NCI-H1105 (cell line): ENCODE data around the gene PAK1.

Experiments
- DNase-seq: peaks from one replicate; lab custom pipeline; 2025; lab: John Stamatoyannopoulos, UW

The PAK1 gene

GRCh38 chr11:77435972-77436371 is 37.9 kb downstream of the PAK1 start:
- DNase-seq = no peak

DNA sequence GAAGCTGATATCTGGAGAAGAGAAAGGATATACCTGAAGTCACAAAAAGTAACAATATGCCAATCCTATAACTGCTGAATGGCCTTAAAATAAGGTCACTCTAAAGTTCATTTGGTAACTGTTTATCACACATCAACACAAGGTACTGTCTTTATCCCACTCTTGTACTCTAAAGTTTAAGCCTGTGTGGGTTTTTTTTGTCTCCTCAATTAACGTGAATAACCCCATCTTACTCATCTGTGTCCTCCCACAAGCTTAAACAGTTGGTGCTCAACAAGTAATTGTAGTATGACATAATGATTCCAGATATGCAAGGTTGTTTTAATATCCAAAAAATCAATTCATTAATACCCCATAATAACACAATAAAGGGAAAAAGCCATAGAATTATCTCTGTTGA is 42.1 kb downstream of the PAK1 start:
- DNase-seq = no peak

GRCh38 chr11:77428598-77428997 is 45.3 kb downstream of the PAK1 start:
- no peak for DNase-seq

- DNase-seq = no peak
Measured at GRCh38 chr11:77425346-77425745, 48.5 kb downstream of the PAK1 start.

DNA sequence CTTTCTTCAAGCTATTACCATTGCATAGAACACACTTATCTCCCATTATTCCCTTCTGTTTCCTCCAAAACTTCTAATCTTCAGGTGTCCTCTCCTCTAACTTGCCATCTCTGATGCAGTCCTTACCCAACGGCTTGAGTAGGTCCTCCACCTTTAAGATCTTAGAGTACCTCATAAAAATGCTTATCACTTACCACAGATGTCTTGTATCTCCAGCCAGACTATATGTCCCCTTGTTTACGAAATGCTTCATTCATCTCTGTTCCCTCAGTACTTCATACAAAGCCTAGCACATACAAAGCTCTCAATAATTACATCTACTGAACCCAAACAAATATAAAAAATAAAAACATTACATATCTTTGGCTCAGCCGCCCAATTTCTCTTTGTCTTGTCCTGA is 49.2 kb downstream of the PAK1 start:
- DNase-seq = no peak

DNA sequence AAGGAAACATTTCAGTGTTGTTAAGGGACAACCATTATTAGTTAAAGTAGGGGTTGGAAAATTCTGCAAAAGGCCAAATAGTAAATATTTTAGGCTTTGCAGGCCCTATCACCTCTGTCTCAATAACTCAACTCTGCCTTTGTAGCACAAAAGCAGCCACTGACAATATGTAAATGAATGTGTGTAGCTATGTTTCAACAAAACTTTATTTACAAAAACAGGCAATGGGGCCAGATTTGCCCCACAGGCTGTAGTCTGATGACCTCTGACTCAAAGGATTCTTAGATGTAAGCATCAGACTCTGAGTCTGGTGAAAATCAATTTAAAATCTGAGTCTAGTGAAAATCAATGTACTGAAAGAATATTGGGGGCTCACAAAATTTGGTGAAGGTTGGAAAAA is 50.3 kb downstream of the PAK1 start:
- DNase-seq = no peak

DNA sequence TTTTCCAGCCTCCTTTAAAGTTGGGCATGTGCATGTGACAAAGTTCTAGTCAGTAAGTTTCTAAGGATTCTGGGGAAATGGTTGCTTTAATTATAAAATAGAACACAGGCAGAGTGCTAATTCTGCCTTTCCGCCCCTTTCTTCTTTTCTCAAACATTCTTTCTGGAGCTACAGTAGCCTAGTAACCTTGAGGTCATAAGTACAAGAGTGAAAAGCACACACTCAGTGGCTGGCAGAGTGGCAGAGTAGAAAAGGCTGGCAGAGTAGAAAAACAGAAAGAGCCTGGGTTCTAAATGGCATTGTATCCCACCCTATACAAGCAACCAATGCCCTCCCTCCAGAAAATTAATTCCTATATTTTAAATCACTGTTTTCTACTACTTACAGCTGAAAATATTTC is 51.2 kb downstream of the PAK1 start:
- DNase-seq = no peak

DNA sequence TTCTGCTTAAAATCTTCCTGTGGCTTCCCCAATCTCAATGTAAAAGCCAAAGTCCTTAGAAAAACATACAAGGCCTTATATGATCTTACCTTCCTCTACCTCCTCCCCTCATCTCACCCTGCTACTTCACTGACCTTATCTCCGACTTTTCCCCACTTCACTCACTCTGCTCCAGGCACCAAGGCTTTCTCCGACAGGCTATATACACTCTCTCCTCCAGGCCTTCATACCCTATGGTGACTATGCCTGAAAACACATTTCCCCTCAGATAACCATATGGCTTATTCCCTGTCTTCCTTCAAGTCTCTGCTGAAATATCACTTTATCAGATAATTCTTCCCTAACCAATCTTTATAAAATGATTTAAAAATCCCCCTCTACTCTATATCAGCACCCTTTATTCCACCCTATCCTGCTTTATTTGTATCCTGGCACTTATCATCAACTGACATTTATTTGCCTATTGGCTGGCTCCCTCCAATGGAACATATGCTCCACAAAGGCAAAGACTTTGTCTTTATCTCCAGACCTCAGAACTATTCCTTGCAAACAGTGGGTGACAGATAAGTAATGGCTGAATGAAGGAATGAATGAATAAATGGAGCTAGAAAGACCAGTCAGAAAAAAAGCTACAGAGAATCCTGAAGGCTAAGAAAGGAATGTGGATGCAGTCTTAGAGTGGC is 52.7 kb downstream of the PAK1 start:
- no peak for DNase-seq

DNA sequence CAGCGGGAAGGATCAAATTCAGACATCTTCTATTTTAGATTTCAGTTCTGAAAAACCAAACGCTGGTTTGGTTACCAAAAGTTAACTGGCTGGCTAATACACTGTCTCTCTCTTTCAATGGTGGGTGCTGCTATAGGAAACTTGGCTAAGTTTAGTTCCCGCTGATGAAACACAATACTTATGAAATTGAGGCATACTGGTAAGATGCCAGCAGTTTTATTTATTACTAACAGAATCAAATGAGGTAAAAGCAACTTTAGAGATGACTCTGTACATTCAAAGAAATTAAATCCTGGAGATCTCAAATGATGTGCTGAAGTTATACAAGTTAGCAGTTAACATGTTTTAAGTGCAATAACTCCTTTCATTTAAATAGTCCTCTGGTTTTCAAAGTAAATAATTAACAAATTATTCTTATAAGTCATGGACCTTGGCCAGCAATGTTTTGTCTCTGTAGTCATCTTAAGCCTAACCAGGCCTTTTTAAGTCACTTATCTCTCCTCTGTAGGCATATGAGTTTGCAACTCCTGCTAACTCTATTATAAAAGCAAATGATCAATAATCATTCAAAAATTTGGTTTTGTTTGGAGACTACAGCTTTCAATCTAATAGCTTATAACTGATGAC is 54.8 kb downstream of the PAK1 start:
- no peak for DNase-seq

DNA sequence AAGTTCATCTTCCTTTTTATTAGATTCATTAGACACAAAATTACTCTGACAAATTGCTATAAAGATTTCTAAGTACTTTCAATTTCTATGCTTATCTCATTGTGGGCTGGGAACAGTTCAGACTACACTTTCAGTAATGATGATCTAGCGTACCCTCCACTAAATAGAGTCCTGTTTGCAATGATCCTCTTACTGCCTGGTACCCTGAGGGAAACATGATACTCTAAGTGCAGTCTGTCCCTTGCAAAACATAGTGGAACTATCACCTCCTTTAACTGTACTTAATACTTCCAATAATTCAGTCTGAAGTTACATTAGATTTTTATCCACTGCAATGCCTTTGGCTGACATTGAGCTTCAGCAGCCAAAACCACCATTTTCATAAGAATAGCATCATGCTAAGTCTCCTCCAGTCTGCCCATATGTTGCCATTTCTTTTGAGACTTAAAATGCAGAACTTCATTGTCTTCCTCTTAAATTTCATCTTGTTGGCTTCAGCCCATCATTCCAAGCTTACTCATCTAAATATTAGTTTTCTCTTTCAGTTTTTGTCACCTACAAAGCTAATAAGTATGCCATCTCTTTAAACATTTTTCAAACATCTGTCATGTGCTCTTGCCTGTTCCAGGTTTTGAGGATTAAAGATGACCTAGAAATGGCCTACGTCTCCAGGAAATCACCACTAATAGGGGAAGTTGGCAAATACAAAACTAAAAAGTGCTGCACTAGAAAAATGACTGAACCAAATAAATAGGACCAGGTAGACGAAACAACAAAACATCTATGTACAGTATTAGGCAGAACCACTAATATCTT is 55.5 kb downstream of the PAK1 start:
- no peak for DNase-seq

DNA sequence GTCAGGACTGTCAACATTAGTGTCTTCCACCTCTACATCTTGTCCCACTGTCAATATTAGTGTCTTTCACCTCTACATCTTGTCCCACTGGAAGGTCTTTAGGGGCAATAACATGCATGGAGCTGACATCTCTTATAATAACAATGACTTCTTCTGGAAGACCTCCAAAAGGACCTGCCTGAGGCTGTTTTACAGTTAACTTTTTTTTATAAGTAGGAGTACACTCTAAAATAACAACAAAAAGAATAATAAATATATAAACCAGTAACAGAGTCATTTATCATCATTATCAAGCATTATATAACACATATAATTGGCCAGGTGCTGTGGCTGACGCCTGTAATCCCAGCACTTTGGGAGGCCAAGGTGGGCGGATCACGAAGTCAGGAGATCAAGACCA is 57.5 kb downstream of the PAK1 start:
- no peak for DNase-seq

- no peak for DNase-seq
Measured at GRCh38 chr11:77413850-77414460, 59.9 kb downstream of the PAK1 start.

DNA sequence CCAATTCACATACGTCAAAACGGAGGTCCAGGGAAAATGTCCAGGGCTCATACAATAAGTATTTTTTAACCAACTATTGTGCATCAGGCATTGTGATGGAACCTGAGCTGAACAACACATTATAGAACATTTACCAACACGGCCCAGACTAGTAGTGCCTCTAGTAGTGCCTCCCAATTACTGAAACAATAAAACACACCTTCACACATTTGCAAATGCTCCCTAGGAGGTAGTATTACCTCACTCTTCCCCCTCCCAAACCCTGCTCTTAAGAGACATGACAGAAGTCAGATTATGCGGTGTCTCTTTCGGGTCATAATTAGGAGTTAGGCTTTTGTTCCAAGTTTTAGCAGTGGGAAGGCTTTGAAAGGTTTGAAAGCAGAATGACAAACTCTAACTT is 61.1 kb downstream of the PAK1 start:
- no peak for DNase-seq

- DNase-seq = no peak
Measured at GRCh38 chr11:77411717-77412441, 62.0 kb downstream of the PAK1 start.

- no peak for DNase-seq
Measured at GRCh38 chr11:77411137-77411707, 62.7 kb downstream of the PAK1 start.

- no peak for DNase-seq
Measured at GRCh38 chr11:77410076-77410827, 63.6 kb downstream of the PAK1 start.

- DNase-seq = no peak
Measured at GRCh38 chr11:77409046-77409445, 64.8 kb downstream of the PAK1 start.

DNA sequence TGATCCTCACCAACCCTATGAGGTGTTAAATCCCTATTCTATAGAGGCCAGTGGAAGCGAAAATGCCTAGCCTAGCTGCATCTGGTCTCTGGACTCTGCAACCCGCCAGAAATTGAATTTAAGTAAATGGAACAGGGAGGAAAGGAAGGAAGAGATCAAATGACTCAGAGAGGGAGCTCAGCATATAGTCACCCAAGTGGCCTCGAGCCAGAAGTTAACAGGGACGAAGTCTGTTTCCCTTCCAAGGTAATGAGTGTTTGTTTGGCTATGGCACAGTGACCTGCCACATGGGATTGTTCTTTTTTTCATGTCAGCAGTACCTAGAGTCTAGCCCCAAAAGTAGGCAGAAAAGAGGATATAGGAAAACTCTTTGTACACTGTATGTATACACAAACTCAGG is 66.3 kb downstream of the PAK1 start:
- DNase-seq = peak; percentile 70

- DNase-seq = peak; percentile 86
Measured at GRCh38 chr11:77406396-77406795, 67.5 kb downstream of the PAK1 start.

DNA sequence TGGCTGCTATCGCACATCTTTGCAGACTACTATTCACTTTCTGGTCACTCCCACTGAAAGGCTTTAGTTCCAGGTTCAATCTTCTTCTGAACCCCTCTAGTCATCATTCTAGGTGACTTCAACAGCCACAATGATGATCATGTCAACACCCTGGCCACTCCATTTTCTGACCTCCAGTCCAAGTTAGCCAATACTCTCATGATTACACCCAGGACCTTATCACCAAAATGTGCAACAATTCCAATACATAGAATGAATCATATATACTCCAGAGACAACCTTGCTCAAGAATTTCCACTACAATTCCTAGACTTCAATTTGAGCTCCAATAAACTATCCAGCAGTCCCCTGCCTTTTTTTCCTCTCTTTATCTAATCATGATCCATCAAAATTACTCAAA is 70.7 kb downstream of the PAK1 start:
- no peak for DNase-seq

- DNase-seq = peak; percentile 79
Measured at GRCh38 chr11:77402218-77402556, 71.7 kb downstream of the PAK1 start.
